Activated CD8-positive, alpha-beta memory T cell treated with anti-CD3 and anti-CD28 coated beads for 24 hours (primary cell): ENCODE data around the gene PRKAR2B.
"Not testable (repeated sequence)": the region's sequence is repeated elsewhere in the genome, so short reads cannot be mapped to it uniquely, and the experiment has no call there.

ENCODE experiments used
- DNase-seq: peaks from one replicate; pipeline ENCODE4 v3.0.0-alpha.2; 2020

Gene PRKAR2B

DNA sequence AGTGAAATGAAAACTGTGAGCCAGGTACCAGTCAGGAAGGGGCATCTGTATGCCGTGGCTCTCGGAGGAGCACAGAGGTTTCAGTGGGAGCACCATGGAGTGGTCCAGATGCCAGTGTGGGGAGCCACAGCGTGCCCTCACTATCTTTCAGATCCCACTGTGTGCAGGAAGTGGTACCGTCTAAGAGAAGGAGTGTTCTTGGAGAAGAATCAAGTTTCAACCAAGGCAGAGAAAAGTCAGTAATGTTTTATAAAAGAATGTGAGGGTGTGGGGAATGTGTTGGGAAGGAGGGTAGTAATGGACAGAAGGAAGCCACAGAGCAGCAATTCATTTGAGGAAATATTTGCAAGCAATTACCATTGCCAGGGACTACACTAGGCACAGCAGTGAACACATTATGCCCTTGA, 35.6 kb downstream of the PRKAR2B start:
- DNase-seq = no peak

DNA sequence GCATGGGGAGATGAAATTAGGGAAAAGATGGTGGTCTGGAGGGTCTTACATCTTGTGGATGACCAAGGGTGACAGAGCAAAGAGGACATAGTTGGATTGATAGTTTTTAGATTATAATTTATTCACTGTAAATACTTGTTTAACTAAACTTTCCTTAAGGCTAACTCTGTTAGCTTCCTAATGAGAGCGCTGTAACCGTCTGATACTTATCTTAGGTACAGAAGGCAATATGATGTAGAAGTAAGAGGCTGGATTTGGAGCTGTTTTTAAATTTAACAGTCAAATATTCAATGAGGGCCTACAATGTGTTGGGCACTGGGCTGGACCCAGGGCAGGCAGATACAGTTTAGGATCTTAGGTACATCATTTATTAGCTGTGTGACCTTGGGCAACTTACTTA, 36.0 kb downstream of the PRKAR2B start:
- no peak for DNase-seq

DNA sequence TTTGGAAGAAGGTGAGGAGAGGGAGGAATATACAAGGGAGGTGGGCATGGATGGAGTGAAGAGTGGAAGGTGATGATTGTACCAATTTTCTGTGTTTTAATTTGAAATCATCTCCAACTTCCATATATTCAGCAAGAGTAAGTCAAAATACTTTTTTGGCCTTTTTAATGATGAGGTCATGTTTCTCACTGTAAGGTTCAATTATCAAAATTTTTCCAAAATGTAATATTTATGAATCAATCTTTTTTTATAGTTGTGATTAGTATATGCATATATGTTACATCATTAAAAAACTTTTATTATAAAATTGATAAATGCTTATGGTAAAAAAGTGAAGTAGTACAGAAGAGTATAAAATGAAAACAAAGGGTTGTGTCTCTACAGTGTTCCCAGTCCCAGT, 40.7 kb downstream of the PRKAR2B start:
- DNase-seq = no peak

DNA sequence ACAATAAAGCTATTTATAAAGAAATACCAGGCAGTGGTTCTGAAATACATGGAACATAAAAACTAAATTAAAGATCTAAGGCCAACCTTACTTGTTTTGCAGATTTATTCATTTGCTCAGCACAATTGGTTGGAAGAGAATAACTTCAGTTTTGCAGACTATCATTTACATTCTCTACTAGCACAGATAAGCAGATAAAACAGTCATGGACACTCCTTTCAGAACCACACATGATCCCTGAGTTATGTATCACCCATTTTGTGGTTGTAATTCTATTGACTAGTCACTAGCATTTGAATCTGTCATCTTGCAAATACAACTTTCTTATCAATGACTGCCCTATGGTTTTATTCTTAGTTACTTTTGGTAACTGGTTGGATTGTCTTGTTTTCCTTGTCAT, 45.1 kb downstream of the PRKAR2B start:
- DNase-seq = no peak

DNA sequence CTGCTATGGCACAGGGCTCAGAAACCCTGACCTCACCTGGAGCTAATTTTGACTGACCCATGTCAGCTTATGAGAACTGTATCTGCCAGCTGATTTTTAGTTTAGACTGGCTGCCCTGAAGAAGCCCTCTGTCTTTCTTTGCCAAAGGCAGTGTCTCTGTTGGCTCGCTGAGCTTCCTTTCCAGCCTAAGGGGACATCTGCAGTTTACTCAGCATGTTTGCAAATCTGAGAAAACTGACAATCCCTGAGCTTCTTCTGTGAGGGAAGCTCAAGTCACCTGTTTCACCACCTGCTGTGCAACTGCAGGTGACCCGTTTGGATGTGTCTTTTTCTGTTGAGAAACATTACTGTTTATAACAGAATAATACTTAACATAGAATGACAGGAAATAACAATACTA, 46.0 kb downstream of the PRKAR2B start:
- DNase-seq = no peak

DNA sequence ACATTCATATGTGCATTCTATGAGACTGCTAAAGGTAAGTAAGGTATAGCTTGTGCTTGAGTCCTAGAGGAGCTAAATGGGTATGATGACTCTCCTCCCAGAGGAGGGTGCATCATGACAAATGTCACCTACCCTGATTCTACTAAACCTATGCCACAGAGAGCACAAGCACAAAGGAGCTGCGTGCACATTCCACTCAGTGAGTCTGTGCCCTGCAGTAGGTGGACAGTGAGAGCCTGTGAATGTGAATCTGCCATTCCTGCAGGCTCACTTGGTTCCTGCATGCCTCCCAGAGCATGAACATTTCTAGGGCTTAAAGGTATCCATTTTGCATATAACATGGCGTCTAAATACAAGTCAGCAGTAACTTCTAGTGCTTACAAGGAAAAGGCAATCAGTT, 46.8 kb downstream of the PRKAR2B start:
- no peak for DNase-seq

DNA sequence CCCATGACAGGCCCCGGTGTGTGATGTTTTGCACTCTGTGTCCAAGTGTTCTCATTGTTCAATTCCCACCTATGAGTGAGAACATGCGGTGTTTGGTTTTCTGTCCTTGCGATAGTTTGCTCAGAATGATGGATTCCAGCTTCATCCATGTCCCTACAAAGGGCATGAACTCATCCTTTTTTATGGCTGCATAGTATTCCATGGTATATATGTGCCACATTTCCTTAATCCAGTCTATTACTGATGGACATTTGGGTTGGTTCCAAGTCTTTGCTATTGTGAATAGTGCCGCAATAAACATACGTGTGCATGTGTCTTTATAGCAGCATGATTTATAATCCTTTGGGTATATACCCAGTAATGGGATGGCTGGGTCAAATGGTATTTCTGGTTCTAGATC, 49.2 kb downstream of the PRKAR2B start:
- DNase-seq = not testable (repeated sequence)

DNA sequence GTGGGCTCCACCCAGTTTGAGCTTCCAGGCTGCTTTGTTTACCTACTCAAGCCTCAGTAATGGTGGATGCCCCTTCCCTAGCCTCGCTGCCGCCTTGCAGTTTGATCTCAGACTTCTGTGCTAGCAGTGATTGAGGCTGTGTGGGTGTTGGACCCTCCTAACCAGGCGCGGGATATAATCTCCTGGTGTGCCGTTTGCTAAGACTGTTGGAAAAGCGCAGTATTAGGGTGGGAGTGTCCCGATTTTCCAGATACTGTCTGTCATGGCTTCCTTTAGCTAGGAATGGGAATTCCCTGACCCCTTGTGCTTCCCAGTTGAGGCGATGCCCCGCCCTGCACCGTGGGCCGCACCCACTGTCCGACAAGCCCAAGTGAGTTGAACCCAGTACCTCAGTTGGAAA, 54.6 kb downstream of the PRKAR2B start:
- not testable (repeated sequence) for DNase-seq

DNA sequence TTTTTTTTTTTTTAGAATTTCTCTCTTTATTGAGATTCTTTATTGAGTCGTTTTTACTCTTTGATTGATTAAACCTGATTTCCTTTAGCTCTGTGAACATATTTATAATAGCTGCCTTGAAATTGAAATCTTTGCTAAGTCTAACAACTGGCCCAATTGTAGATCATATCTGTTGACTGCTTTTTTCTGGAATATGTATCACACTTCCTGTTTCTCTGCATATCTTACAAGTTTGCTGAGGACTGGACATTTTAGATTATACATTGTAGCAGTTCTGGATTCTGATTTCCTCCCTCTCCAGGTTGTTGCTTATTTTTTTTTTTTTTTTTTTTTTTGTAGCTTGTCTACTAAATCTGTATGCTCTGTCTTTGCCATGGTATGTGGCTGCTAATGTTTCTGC, 56.3 kb downstream of the PRKAR2B start:
- no peak for DNase-seq

DNA sequence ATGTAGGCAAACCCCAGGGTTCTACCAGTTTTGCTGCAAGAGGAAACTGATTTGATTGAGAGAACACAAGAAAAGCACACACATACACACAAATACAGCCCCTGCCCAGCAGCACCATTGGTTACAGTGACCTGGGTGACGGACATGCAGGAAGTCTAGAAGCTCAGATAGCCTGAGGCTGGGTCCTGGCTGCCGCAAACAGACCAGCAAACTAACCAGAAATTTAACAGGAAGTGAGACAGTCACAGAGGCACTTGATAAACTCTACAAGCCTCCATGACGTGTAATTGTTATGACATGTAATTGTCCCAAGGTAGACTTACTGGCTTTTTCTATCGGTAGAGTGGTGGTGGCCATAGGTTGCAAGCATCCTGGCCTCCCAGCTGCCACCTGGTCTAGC, 58.9 kb downstream of the PRKAR2B start:
- DNase-seq = no peak

DNA sequence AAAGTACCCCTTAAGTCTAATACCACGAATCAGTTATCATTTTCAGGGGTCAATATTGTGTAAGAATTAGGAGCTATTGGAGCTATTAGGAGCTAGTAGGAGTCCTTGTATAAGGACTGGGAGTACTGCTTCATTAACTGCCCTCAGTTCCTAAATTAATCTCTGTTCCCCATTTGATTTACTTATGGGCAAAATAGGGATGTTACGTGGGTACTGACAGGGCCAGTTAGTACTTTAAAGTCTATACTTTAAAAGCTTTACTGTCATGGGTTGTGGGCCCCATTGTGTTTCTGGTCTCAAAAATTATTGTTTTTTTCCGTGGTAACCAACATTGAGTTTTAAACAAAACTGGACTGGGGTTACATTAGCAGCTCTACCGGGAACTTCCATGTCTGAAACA, 60.3 kb downstream of the PRKAR2B start:
- DNase-seq = no peak

DNA sequence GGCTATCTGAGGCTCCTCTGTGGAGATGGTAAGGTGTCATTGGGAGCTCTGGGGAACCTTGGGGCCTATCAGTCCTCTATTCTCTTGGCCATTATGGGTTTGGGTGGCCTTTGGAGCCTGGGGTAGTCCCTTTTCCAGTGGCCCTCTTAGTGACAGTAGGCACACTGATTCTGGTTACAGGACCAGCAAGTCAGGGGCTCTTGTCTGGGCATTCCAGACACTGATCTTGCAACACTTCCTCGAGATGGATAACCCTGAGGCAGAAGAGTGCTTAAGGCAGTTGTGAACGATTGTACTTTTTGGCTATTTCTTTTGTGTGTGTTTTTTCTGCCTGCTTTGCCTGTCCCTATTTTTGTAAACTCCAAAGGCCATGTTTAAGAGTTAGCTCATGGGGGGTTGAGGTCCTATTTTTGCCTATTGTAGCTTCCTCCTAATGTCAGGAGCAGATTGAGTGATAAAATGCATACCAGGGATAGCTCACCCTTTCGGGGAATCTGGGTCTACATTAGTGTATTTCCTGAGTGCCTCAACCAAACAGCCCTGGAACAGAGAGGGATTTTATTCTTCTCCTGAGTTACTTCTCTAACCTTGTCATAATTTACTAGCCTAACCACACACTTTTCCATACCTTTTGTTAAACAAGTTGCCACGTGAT, 61.2 kb downstream of the PRKAR2B start:
- DNase-seq = no peak

DNA sequence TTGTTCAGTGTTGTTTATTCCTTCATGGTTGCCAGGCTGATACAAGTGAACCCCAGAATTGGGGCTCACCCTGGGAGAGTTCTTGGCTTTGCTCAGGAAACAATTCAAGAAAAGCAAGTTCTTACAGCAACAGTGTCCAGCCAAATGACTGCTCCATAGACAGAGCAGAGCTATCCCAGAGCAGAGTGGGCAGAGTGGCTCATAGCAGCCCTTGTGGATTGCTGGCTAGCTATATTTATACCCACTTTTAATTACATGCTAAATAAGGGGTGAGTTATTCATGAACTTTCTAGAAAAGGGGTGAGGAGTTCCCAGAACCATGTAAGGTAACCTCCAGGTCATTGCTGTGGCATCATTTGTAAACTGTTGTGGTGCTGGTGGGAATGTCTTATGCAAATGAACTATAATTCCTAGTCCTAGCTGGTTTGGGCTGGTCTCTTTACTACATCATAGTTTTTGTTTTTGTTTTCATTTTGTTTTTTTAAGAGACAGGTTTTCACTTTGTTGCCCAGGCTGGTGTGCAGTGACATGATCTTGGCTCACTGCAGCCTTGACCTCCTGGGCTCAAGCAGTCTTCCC, 64.4 kb downstream of the PRKAR2B start:
- no peak for DNase-seq

DNA sequence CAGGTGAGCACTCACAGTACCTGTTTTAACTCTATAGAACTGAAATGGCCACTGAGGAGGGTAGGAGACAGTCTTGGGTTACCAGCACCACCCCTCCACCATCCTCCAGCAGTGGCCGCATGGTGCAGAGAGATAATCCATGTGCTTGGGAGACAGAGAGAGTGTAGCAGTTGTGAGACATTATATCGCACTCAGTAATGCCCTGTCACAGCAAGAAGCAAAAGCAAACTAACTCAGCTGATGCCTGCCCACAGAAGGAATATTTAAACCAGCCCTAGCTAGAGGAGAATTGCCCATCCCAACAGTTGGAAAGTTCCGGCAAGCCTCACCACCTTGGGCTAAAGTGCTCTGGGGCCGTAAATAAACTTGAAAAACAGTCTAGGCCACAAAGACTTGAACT, 65.5 kb downstream of the PRKAR2B start:
- DNase-seq = no peak

DNA sequence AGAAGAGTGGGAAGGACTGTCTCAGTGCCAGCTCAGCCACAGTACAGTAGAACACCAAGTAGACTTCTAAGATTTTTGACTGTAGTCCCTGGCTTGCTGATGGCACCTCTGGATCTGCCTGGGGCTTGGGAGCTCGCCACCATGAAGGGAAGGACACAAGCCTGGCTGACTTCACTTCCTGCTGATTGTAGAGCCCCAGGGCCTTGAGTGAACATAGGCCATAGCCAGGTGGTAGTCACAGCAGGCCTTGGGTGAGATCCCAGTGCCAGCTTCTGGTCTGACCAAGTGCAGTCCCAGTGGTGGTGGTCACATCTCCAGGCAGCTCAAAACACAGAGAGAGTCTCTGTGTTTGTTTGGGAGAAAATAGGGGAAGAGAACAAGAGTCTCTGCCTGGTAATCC, 66.7 kb downstream of the PRKAR2B start:
- DNase-seq = no peak

DNA sequence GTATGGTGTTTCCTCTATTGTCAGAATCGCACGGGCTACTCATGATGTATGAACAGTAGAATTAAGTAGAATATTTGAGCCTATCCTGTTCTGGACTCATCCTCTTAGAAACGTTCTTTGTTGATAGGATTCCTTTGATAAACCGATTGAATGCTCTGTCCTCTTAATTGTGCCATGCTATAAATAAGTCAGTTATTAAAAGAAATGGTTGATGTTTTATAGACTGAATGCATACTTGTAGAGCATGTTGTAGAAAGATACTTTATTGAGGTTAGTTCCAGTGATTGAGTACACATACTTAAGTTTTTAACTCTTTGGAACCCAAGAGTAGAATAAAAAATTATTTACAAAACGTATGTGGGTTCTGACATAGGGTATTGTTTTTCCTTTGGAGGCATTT, 69.4 kb downstream of the PRKAR2B start:
- no peak for DNase-seq

DNA sequence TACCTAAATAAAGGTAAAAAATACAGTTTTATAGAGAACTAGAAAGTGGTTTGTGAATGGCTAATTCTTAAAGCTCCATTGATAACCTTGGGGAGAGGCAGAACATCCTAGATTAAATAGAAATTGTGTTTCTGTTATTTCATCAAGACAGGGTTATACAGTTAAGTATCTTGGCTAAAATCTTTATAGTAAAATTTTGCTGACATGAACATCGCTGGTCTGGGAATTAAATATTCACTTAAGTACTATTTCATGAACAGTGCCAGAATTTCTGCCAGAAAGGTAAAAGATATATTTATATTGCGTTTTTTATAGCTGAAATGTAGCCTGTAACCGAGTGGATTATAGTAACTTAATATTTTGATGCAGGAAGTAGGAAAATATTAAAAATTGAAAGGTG, 70.6 kb downstream of the PRKAR2B start:
- no peak for DNase-seq

DNA sequence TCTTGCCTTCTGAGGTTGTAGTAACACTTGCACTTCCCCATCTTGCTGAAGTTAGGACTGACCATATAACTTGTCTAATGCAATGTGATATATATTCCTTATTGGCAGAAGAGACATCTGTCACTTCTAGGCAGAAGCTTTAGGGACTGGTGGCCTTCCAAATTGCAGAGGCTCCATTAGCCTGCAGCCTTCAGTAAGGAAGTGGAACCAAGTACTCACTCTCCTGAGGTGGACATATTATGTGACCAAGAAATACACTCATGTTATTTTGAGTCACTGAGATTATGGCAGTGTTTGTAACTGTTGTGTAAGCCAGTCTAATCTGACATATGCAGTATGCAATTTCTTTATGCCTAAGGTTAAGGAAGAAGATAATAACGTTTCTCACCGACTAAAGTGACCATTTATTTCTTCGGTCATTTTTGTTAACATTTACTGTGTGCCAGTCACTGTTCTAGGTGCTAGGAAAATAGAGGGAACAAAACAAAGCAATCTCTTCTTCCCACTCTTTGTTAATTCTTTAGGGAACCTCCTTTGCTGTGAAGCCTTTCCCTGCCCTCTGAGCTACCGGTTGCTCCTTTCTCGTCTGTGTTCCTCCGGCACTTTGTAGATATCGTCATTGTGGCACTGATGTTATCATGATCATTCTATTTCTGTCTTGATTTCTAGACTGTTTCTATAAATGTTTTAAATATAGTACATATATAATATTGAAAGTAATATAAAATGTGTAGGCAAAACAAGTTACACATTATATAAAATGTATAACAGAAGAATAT, 71.4 kb downstream of the PRKAR2B start:
- DNase-seq = no peak

DNA sequence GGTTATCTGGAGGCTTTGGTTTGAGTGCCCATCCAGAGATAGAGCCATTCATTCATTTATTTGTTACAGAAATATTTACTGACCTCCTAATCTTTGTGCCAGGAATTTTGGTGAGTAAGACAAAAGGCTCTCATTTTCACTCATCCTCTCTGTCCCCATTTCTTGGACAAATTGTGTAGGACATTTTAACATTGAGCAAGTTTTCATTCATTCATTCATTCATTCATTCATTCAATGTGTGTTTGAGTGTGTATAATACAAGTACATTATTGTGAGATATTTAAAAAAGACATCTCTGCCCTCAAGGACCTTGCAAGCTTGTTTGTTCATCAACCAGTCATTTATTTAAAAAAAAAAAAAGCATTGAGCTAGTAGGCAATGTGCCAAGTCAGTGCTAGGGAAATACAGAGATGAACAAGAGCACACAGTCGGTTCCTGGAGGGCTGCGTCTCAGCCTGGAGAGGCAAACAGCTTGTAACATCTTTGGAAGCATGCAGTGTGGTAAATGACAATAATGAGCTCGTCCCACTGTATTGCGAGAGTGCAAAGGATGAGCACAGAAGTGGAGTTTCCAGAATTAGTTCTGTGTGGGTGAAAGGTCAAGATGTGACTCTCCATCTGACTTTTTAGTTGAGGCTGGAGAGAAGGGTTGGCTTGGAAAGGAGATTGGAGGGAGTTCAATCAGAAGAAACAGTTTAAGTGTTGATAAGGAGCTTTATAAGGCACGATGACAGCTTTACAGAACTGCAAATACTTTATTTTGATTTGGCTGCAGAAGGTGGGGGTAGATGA, 73.8 kb downstream of the PRKAR2B start:
- no peak for DNase-seq

DNA sequence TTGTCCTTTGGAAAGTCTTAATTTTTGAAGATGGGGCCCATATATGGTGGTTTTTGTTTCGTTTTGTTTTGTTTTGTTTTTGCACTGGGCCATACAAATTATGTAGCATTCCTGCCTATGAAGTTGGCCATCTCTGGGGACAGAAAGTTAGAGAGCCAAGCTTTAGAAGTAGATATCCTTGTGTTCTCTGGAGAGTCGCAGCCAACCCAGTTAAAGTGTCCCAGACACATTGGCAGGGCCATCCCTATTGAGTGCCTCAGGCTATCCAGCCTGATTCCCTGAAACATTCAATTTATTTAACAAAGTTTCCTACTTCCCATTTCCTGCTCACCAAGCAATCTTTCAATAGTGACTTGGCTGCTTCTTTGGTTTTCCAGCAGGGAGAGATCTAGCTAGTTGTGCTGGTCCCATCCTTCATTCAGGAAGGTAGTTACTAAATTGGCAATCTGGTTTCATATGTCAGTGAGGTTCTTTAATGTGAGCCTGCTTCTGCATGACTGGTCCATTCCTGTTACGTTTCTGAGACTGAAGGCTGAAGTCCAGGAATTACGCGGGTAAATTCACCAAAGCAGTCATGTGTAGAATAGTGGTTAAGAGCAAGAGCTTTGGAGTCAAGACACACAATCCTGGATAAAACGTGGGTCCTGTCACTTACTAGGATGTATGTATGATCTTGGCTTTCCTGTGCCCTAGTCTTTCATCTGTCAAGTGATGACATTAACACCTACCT, 75.0 kb downstream of the PRKAR2B start:
- no peak for DNase-seq

DNA sequence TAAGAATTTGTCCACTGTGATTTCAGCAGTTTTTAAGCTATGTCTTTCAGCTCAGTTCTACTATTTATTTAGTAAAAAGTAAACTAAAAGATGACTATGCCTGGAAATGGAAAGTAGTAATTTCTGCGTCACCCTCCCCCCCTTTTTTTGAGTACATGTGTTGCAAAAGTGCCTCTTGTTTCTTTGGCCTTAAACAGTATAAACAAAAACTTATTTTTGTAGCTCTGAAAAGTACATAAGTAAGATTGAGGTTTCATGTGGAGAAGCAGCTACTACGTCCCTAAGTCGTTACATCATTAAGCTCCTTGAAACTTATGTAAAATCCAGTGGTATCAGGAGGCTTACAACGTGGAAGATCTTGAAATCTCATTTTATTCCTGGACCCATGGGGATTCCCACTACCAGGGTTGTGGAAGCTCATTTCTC, 78.0 kb downstream of the PRKAR2B start:
- no peak for DNase-seq

DNA sequence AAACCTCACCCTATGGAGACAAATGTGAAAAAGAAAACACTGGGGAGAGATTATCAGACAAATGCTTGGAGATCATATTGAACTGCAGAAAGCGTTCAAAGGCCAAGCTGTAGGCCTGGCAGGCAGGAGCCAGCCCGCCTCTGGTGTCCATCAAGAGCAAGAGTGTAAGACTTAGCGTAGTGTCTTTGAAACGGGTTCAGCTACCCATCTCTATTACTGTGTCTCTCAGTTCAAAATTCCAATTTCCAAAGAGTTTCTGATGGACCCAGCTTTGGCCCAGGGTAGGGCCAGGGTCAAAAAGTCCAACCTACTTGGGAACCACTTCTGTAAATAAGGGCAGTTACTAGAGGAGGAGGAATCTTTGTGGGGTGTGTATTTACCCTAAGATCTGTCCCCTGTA, 78.9 kb downstream of the PRKAR2B start:
- DNase-seq = no peak

DNA sequence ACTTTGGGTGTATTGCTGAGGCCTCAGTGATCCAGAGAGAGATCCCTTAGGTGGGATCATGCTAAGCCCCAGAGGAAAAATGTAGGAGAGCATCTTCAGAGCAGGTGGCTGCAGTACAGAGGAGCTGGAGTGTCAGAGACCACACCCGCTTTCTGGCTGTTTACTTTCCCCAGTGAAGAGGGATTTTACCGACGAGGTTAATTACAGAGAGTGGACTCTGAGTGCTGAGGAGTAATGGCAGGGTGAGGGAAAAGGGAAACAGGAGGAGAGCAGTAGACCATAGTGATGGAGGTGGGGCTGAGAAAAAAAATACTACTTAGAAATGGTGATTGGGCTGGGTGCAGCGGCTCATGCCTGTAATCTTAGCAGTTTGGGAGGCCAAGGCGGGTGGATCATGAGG, 81.0 kb downstream of the PRKAR2B start:
- no peak for DNase-seq
